Stomach (tissue), 9 donors: Measurements from ENCODE around the gene ITGAE. TPM values are rescaled to one million over a fixed set of nuclear protein-coding genes. Genes with fewer than 3 reads are reported as not detected.
"Not testable (repeated sequence)": the region's sequence is repeated elsewhere in the genome, so short reads cannot be mapped to it uniquely, and the experiment has no call there.

Source experiments
- DNase-seq, 2 donors: peaks; one replicate each; pipeline versions ENCODE4 v3.0.0 to v3.0.0-alpha.2; 2013 to 2019
- H3K27ac ChIP-seq, 5 donors: fragments of 200-600 bp in 4 of 5; sonication (generic) in 4 of 5; one replicate each; pipeline ENCODE4 v1.5.1; 2013 to 2019; ENCODE audit warnings: mild to moderate bottlenecking in 1 of 5, moderate library complexity in 1 of 5
- H3K27me3 ChIP-seq, 3 donors: fragments of 200-600 bp; sonication (generic); one replicate each; pipeline ENCODE4 v1.5.1; 2017 to 2019; ENCODE audit warnings: mixed run types in 1 of 3
- H3K36me3 ChIP-seq, 4 donors: fragments of 200-600 bp; sonication (generic); 1 replicate in 3 of 4; 2 replicates in 1 of 4; pipeline ENCODE4 v1.5.1; 2016 to 2019
- H3K4me1 ChIP-seq, 4 donors: fragments of 200-600 bp; sonication (generic); one replicate each; pipeline ENCODE4 v1.5.1; 2016 to 2019
- H3K4me3 ChIP-seq, 4 donors: fragments of 200-600 bp; sonication (generic) in 3 of 4; one replicate each; pipeline ENCODE4 v1.5.1; 2016 to 2019; ENCODE audit warnings: mild to moderate bottlenecking in 1 of 4
- H3K9me3 ChIP-seq, 4 donors: fragments of 200-600 bp; sonication (generic); one replicate each; pipeline ENCODE4 v1.5.1; 2016 to 2019
- CTCF ChIP-seq, 7 experiments: fragments of 450-650 bp in 4 of 7; fragments of 200-600 bp in 3 of 7; sonication (generic) in 3 of 7; IDR thresholded peaks; one replicate each; pipeline ENCODE4 v1.5.1; 2016 to 2019; ENCODE audit warnings: antibody characterized with exemption in 7 of 7, control low read depth in 2 of 7, mild to moderate bottlenecking in 1 of 7
- EP300 ChIP-seq: sonication (generic); formaldehyde crosslinking; IDR thresholded peaks from one replicate; pipeline ENCODE4 v1.6.1; 2017; ENCODE audit warnings: antibody characterized with exemption
- POLR2A ChIP-seq, 4 donors: fragments of 450-650 bp; IDR thresholded peaks; one replicate each; pipeline ENCODE4 v1.6.1; 2016; ENCODE audit warnings: antibody characterized with exemption in 4 of 4, control low read depth in 2 of 4, mild to moderate bottlenecking in 1 of 4, moderate library complexity in 1 of 4
- POLR2AphosphoS5 ChIP-seq, 3 donors: sonication (generic); formaldehyde crosslinking; IDR thresholded peaks; one replicate each; pipeline ENCODE4 v1.6.1; 2016; ENCODE audit warnings: antibody characterized with exemption in 3 of 3
- WGBS, 5 donors: extraction: QIAGEN DNeasy Blood & Tissue Kit in 3 of 5; methylation state at CpG; one replicate each; pipeline versions ENCODE4 v1.1.5 to v1.1.7; 2013 to 2018; 5-methylcytosine and 5-hydroxymethylcytosine counted together
- intact Hi-C: fragments of 100-400 bp; cut with DNase I; formaldehyde crosslinking; loops from one replicate; pipeline ENCODE4 v1.15.1; 2023; ENCODE audit warnings: low total_unique reads
- polyA plus RNA-seq, 3 donors: library from polyadenylated mRNA; stranded (reverse); fragments of 200-250 nt; gene quantifications; one replicate each; pipeline ENCODE4 v1.2.3, GENCODE V29; 2013
- total RNA-seq, 5 donors: library from RNA; depleted of rRNA; stranded (reverse); fragments of >200 nt; gene quantifications; one replicate each; pipeline versions ENCODE4 v1.1.0 to v1.2.3, GENCODE V29; 2014 to 2016
- donor health status: healthy with polysubstance abuse.
- donor health status: Bipolar disorder and iron deficiency.
- donor health status: healthy.

ITGAE gene
- total and polyA plus RNA-seq, 8 donors, result 4.5 to 66.8 (median 31.0) TPM

GRCh38 chr17:3730881-3731429 lies 70.0 kb downstream of the ITGAE start:
- peaks cover 0 to 8% (median 0%) of the 10 kb centered on the region in 4 donors for H3K36me3 ChIP-seq
- H3K27ac ChIP-seq, result no peak overlapping the region
- H3K27me3 ChIP-seq, result no peaks in the 10 kb centered on the region
- TF ChIP-seq EP300 (no peak), POLR2A (IDR thresholded peaks at IDR 0.05) (no peak), POLR2AphosphoS5 (IDR thresholded peaks at IDR 0.05) (no peak), CTCF (IDR thresholded peaks at IDR 0.05) (no peak)
- DNase-seq, result no peak
- intact Hi-C loops, result no loop called here
- H3K9me3 ChIP-seq, result no peaks in the 10 kb centered on the region
- 54 to 64% (median 55%) methylated on average over 9 of the region's 9 CpGs for WGBS, 5 donors
- no peak overlapping the region for H3K4me3 ChIP-seq
- H3K4me1 ChIP-seq, result peaks cover 0 to 3% (median 0%) of the 10 kb centered on the region in 4 donors

DNA sequence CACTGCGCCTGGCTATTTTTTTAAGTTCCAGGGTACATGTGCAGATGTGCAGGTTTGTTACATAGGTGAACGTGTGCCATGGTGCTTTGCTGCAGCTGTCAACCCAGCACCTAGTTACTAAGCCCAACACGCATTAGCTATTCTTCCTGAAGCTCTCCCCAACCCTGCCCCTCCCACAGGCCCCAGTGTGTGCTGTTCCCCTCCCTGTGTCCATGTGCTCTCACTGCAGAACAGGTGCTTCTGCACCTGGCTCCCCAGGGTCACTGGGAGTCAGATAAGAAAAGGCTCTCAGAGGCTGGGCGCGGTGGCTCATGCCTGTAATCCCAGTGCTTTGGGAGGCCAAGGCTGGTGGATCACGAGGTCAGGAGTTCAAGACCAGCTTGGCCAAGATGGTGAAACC lies 71.1 kb downstream of the ITGAE start:
- Histone ChIP-seq H3K4me1 (peaks cover 0 to 8% (median 0%) of the 10 kb centered on the region in 4 donors), H3K27me3 (no peaks in the 10 kb centered on the region), H3K36me3 (peaks cover 0 to 8% (median 0%) of the 10 kb centered on the region in 4 donors), H3K9me3 (no peaks in the 10 kb centered on the region), H3K4me3 (no peak overlapping the region), H3K27ac (no peak overlapping the region)
- peak in 1 of 2 donors; percentile 47 for DNase-seq
- intact Hi-C loops, result no loop called here
- TF ChIP-seq CTCF (IDR thresholded peaks at IDR 0.05), result no peak
- TF ChIP-seq EP300, result no peak
- no peak for TF ChIP-seq POLR2A (IDR thresholded peaks at IDR 0.05)
- TF ChIP-seq POLR2AphosphoS5 (IDR thresholded peaks at IDR 0.05), result no peak
- 61 to 73% (median 69%) methylated on average over 6 of the region's 6 CpGs for WGBS, 5 donors

DNA sequence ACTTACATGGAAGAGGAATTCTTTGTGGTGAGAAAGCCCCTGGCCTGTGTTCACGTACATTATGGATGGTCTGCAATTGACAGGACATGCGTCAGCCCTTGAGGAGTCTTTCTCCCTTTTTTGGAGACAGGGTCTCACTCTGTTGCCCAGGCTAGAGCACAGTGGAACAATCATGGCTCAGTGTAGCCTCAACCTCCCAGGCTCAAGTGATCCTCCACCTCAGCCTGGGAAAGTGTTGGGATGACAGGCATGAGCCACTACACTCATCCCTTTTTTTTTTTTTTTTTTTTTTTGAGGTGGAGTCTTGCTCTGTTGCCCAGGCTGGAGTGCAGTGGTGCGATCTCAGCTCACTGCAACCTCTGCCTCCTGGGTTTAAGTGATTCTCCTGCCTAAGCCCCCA lies 72.9 kb downstream of the ITGAE start:
- H3K4me1 ChIP-seq, result peaks cover 9 to 16% (median 12%) of the 10 kb centered on the region in 4 donors
- H3K27me3 ChIP-seq, H3K4me3 ChIP-seq, H3K9me3 ChIP-seq, intact Hi-C loops, H3K27ac ChIP-seq, DNase-seq, H3K36me3 ChIP-seq: not testable (repeated sequence)
- WGBS, 5 donors, result 89 to 100% (median 96%) methylated on average over 3 of the region's 3 CpGs

- Histone ChIP-seq H3K9me3 (no peaks in the 10 kb centered on the region), H3K4me3 (no peak overlapping the region), H3K27me3 (no peaks in the 10 kb centered on the region), H3K36me3 (peaks cover 0 to 8% (median 0%) of the 10 kb centered on the region in 4 donors), H3K27ac (no peak overlapping the region), H3K4me1 (peaks cover 9 to 26% (median 22%) of the 10 kb centered on the region in 4 donors)
- DNase-seq, result no peak
- 36 to 70% (median 51%) methylated on average over 2 of the region's 2 CpGs for WGBS, 5 donors
- intact Hi-C loops, result no loop called here
- no peak for TF ChIP-seq POLR2AphosphoS5 (IDR thresholded peaks at IDR 0.05)
- no peak for TF ChIP-seq POLR2A (IDR thresholded peaks at IDR 0.05)
Observed at GRCh38 chr17:3727041-3727440, 73.9 kb downstream of the ITGAE start.

GRCh38 chr17:3724378-3725077 lies 76.5 kb downstream of the ITGAE start:
- intact Hi-C loops, result no loop called here
- Histone ChIP-seq H3K27ac (peak overlapping the region in 3 of 5 donors; percentile 83 to 92 (median 91)), H3K4me1 (peaks cover 23 to 51% (median 40%) of the 10 kb centered on the region in 4 donors)

More at GRCh38 chr17:3724378-3725077, 76.5 kb downstream of the ITGAE start:
- peak overlapping the region; percentile 74 to 97 (median 88) for H3K4me3 ChIP-seq
- no peaks in the 10 kb centered on the region for H3K27me3 ChIP-seq
- TF ChIP-seq POLR2A (IDR thresholded peaks at IDR 0.05), result no peak
- no peak for TF ChIP-seq EP300
- no peak for TF ChIP-seq POLR2AphosphoS5 (IDR thresholded peaks at IDR 0.05)
- TF ChIP-seq CTCF (IDR thresholded peaks at IDR 0.05), result no peak
- 16 to 27% (median 18%) methylated on average over 19 to 27 of the region's 27 CpGs for WGBS, 5 donors
- peaks cover 7 to 26% (median 9%) of the 10 kb centered on the region in 4 donors for H3K36me3 ChIP-seq
- no peak for DNase-seq
- H3K9me3 ChIP-seq, result no peaks in the 10 kb centered on the region
